SKM-1 treated with dmso at 0.1 percent for 144 hours (cell line): ENCODE results near the gene SP2.
A peak's percentile ranks its signal among the peaks of the same experiment; 100 is the strongest.
"Not testable (repeated sequence)": the region's sequence is repeated elsewhere in the genome, so short reads cannot be mapped to it uniquely, and the experiment has no call there.

Experiments used
- DNase-seq: peaks from one replicate; lab custom pipeline; 2025; ENCODE audit not compliant: unreplicated experiment; lab: John Stamatoyannopoulos, UW

The SP2 gene

GRCh38 chr17:47917581-47917980 is 21.5 kb downstream of the SP2 start:
- DNase-seq: no peak

GRCh38 chr17:47918006-47918405 is 22.0 kb downstream of the SP2 start:
- DNase-seq: no peak

DNA sequence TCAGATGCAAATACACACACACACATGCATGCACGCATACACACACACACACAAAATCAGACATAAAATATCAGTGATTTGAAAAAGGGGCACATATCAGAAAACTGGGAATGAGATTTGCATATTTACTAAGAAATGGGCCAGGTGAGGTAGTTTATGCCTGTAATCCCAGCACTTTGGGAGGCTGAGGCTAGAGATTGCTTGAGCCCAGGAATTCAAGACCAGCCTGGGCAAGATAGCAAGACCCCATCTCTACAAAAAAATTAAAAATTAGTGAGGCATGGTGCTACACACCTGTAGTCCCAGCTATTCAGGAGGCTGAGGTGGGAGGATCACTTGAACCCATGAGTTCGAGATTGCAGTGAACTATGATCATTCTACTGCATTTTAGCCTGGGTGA is 23.0 kb downstream of the SP2 start:
- no peak for DNase-seq

- DNase-seq: not testable (repeated sequence)
These were observed 23.9 kb downstream of the SP2 start for GRCh38 chr17:47919889-47920288.

DNA sequence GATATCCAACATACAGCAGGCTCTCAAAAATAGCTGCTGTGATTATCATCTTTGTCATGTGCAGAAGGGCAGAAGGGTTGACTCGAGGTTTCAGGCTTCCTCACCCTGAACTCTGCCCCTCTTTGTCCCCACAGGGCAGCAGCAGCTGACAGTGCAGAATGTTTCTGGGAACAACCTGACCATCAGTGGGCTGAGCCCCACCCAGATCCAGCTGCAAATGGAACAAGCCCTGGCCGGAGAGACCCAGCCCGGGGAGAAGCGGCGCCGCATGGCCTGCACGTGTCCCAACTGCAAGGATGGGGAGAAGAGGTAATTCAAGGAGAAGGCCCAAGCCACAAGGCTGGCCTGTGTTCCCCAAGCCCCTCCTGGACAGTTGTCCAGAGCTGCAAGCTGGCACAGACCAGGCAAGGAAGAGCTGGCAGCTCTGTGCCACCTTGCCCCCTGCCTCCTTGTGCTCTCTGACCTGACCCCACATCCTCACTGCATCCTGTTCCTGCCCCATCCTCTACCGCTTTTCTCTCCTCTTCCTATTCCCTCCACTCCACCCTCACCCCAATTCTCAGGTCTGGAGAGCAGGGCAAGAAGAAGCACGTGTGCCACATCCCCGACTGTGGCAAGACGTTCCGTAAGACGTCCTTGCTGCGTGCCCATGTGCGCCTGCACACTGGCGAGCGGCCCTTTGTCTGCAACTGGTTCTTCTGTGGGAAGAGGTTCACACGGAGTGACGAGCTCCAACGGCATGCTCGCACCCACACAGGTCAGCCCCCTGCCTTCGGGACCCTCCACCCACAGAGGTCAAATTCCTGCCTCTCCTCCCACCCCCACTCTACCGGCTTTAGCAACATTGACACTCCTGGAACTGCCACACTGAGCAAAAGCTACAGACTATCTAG is 29.0 kb downstream of the SP2 start:
- DNase-seq: no peak

DNA sequence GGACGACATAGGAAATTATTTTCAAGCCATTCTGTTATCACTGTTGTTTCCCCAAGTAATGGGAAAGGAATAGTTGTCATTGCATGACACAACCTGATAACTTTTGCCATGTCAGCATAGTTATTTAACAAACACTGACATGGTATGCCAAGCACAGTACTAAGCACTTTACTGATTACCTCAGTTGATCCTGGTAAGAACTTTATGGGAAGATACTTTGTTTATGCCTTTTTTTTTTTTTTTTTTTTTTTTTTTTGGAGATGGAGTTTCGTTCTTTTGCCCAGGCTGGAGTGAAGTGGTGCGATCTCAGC is 29.6 kb downstream of the SP2 start:
- DNase-seq: no peak

GRCh38 chr17:47927821-47928400 is 31.9 kb downstream of the SP2 start:
- no peak for DNase-seq

- DNase-seq: no peak
These were observed 32.4 kb downstream of the SP2 start for GRCh38 chr17:47928415-47928814.

DNA sequence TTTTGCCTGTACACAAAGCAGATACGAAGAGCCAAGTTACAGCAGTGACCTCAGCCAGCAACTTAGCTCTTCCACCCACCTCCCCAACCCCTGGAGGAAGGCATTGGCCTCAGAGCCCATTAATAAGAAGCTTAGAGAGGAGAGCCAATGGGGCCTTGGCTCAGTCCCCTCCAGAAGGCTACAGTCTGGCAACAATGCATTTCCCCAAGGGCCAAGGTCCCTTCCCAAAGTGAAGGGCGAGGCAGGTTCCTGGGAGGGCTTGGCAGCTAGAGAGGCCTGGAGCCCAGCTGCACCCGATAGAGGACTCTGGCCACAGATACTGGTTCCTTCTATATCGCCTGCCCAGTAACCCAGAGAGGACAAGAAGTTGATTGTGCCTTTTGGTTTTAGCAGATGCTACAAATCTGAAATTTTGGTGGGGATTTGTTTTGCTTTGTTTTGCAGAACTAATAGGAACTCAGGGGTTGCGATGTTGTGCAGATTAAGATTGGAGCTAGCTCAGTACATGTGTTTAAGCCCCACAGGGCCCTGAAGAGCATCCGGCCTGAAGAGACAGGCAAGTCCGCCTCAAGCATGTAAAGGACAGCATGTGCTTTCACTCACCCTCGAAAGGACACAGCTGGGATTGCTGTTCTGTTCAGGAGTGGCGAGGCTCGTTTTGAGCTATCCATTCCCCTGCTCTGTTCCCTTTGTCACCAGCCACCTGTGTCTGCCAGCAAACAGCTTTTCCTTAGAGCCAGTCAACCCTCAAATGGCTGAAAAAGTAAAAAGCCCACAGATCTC is 33.4 kb downstream of the SP2 start:
- DNase-seq: no peak

GRCh38 chr17:47931848-47932247 is 35.8 kb downstream of the SP2 start:
- no peak for DNase-seq

GRCh38 chr17:47934856-47935255 is 38.8 kb downstream of the SP2 start:
- no peak for DNase-seq

GRCh38 chr17:47935468-47935867 is 39.4 kb downstream of the SP2 start:
- not testable (repeated sequence) for DNase-seq

DNA sequence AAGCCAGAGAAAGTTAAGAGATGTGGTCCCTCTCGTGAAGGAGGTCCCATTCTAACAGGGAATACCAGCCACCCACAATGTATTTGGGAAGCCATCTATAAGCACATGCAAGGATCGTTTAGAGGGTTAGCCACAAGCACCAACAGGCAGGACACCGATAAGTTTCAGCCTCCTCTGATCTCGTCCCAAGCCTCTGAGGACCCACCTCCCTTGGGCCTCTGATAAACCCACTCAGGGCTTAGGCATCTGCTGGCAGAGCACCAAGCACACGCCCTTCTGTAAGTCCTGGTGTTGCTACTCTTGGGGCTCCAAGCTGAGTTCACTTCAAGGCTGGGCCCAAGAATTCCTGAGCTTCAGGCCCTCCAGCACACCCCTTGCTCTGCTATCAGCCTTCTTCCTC is 39.9 kb downstream of the SP2 start:
- DNase-seq: no peak

DNA sequence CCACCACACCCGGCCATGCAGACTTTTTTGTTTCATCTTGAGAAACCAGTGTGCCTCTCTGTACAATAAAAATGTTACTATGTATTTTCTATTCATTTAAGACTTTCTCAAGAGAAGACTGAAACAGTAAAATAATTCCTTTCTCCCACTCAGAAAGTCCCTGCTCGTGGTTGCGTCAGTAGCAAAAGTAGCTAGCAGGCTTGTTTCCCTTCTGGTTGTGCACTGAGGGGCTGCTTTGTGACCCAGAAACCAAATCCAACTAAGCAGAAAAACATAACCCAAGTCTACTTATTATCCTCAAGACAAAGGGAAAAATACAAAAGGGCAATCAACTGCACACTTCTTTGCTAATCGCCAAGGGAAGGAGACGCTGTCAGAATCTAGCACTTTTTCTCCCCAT is 41.9 kb downstream of the SP2 start:
- DNase-seq: no peak

- DNase-seq: peak; percentile 99
These were observed 45.4 kb downstream of the SP2 start, which contains the start of gene PNPO for GRCh38 chr17:47941246-47942095. TSS of gene PNPO (plus strand) at chr17:47941571. CDS start at chr17:47941676, 105 bp downstream.

- no peak for DNase-seq
These were observed 46.1 kb downstream of the SP2 start for GRCh38 chr17:47942096-47942510.

DNA sequence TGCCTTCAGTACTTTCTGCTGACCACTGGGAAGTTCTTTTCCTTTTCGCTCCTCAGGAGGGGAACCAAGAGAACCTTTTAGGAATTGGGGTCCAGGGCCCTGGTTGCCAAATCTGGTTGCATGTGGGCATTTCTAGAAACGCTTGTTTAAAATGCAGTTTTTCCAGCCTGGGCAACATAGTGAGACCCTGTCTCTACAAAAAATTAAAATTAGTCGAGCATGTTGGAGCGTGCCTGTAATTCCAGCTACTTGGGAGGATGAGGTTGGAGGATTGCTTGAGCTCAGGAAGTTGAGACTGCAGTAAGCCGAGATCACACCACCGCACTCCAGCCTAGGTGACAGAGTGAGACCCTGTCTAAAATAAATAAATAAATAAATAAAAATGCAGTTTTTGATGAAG is 46.5 kb downstream of the SP2 start:
- no peak for DNase-seq

DNA sequence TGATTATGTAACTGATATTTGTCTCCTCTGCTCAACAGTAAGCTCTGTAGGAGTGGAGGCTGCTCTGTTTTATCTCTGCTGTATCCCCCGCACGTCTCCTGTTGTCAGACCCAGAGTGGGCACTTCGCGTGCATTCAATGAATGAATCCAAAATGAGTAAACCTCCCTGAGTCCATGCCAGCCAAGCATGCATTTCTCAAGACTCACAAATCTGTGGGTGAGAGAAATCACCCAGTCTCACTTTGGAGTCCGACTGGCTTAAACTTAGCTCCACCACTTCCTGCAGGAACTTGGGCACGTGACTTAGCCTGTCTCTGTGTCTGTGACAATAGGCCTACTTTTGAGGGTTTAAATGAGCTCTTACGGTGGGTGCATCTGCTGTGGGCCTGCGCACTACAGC is 49.0 kb downstream of the SP2 start:
- DNase-seq: no peak

GRCh38 chr17:47945529-47946508 is 49.8 kb downstream of the SP2 start:
- DNase-seq: no peak

- no peak for DNase-seq
These were observed 50.5 kb downstream of the SP2 start for GRCh38 chr17:47946516-47946915.
